HG03064 (cell line): ENCODE data around the gene CCDC57.

Source experiments
- ATAC-seq: cut with Tn5 transposase; IDR thresholded peaks from one replicate; pipeline ENCODE4 v1.9.1; 2021; ENCODE audit warnings: low read depth; ENCODE audit not compliant: unreplicated experiment

The CCDC57 gene

GRCh38 chr17:82246365-82247181 is 33.9 kb upstream of the CCDC57 start:
- ATAC-seq, result no peak

DNA sequence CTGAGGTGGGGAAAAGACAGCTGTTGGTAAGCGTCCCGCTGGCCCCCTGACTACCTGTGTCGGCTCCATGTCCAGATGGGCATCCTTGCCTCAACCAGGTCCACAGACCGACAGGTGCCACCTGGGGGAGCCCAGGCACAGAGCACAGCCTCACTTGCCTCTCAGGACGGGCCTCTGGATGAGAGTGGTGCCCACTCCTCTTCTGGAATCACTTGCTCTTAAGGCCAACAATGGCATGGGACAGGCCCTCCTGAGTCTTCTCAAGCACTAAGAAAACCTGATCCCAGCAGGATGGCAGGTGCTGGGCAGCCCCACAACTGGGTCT is 33.4 kb upstream of the CCDC57 start:
- ATAC-seq, result no peak

GRCh38 chr17:82245134-82246039 is 32.7 kb upstream of the CCDC57 start:
- ATAC-seq, result no peak

GRCh38 chr17:82244413-82245133 is 31.9 kb upstream of the CCDC57 start:
- no peak for ATAC-seq

- ATAC-seq, result no peak
Observed at GRCh38 chr17:82243648-82244412, 31.2 kb upstream of the CCDC57 start.

GRCh38 chr17:82242977-82243647 is 30.5 kb upstream of the CCDC57 start:
- no peak for ATAC-seq

GRCh38 chr17:82242698-82242976 is 30.0 kb upstream of the CCDC57 start:
- ATAC-seq, result no peak

DNA sequence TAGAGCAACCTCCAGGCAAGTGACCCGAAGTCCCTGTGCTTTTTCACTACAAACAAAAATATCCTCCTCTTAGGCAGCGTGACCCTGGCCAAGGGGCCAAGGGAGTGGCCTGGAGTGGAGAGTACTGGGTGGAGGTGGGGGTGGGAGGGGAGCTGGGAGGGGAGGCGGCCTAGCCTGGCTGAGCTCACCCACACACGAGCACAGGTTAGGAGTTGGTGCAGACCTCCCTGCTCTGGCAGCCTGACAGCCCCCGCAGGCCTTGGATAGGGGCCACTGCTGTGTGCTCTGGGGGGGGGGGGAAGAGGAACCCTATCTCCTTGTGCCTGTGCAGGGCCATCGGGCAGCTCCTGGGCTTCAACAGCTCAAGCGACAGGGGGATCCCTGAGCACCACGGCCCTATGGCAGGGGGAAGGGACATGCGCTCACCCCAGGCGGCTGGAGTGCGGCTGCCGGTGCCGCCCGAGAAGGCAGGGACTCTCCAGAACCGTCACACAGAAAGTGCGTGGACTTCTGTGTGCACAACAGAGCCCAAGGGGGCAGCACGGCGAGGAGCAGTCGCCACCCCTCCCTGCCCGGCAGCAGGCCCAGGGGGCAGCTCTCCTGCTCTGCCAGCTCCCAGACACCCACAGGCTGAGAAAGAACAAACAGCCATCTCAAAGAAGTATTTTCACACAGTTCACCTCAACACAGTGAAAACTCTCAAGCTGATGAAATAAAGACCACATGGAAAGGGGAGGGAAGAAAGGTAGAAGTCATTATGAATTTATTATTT is 29.5 kb upstream of the CCDC57 start:
- ATAC-seq, result no peak

GRCh38 chr17:82241183-82241925 is 28.7 kb upstream of the CCDC57 start:
- ATAC-seq, result no peak

- ATAC-seq, result no peak
Observed at GRCh38 chr17:82240506-82241182, 28.0 kb upstream of the CCDC57 start.

DNA sequence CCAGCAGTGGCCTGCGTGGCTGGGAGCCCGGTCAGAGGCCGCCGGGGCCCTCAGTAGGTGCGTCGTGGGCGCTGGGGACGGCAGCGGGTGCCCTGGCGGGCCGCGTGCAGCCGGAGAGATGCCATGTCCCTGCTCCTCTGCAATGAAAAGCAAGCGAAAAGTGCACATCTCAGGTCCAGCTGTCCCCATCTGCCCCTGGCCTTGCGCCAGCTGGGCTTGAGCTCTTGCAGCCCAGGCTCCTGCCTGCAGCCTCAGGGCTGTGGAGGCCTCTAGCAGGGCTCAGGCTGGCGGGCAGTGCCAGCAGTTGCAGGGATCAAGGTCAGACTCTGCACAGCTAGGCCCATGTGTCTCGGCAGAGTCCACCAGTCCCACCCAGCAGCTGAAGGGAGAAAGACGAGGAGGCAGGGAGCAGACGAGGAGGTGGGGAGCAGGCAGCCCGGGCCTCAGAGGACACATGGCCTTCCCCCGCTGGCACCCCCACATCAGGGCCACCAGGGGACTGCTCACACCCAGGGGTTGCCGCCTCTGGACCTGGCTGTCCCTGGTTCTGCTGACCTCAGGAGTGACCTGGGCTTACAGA is 27.4 kb upstream of the CCDC57 start:
- no peak for ATAC-seq

GRCh38 chr17:82239401-82239925 is 26.8 kb upstream of the CCDC57 start:
- no peak for ATAC-seq

DNA sequence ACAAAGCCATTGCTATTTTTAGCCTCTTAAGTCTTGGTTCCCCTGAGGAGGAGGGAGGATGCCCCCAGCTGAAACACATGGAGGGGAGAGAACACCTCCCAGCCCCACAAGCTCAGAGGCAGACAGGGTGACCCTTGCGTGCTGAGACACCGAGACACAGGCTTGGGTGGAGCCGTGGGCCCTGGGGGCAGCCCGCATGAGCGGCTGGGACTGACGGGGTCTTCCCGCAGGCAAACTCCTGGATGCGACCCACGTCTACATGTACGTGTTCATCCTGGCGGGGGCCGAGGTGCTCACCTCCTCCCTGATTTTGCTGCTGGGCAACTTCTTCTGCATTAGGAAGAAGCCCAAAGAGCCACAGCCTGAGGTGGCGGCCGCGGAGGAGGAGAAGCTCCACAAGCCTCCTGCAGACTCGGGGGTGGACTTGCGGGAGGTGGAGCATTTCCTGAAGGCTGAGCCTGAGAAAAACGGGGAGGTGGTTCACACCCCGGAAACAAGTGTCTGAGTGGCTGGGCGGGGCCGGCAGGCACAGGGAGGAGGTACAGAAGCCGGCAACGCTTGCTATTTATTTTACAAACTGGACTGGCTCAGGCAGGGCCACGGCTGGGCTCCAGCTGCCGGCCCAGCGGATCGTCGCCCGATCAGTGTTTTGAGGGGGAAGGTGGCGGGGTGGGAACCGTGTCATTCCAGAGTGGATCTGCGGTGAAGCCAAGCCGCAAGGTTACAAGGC is 26.0 kb upstream of the CCDC57 start:
- ATAC-seq, result no peak

- ATAC-seq, result no peak
Observed at GRCh38 chr17:82237746-82238471, 25.3 kb upstream of the CCDC57 start.

DNA sequence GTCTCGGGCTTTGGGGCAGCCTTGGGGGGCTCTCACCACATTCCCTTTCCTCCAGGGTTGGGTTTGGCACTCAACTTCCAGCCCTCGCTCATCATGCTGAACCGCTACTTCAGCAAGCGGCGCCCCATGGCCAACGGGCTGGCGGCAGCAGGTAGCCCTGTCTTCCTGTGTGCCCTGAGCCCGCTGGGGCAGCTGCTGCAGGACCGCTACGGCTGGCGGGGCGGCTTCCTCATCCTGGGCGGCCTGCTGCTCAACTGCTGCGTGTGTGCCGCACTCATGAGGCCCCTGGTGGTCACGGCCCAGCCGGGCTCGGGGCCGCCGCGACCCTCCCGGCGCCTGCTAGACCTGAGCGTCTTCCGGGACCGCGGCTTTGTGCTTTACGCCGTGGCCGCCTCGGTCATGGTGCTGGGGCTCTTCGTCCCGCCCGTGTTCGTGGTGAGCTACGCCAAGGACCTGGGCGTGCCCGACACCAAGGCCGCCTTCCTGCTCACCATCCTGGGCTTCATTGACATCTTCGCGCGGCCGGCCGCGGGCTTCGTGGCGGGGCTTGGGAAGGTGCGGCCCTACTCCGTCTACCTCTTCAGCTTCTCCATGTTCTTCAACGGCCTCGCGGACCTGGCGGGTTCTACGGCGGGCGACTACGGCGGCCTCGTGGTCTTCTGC is 24.6 kb upstream of the CCDC57 start:
- no peak for ATAC-seq
